ENCODE results near the gene IPPK. TPM values are rescaled to one million over a fixed set of nuclear protein-coding genes. Genes with fewer than 3 reads are reported as not detected.

The IPPK gene
- total RNA-seq, 4 donors from 2014 or later: 6.3 to 15.7 (median 10.1) TPM

DNA sequence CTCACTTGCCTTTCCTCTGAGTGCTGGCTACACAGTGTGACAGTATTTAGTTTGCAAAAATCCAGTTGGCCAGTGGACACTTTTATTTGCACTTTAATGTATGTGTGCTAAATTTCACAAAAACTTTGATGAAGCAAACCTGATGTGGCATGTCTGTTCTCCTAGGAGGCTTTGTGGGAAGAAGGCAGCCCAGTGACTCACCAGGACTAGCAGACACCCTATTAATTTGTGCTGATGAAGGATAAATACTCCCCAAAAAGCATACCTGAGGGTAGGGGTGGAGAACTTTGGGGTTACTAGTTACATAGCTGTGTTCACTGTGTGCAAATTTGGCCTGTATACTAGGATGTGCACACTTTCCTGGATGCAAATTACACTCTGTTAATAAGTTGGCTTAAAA is 39.3 kb upstream of the IPPK start:
- no peak for DNase-seq
- no peak for TF ChIP-seq POLR2A (IDR thresholded peaks at IDR 0.05)
- TF ChIP-seq, protein P1, sequence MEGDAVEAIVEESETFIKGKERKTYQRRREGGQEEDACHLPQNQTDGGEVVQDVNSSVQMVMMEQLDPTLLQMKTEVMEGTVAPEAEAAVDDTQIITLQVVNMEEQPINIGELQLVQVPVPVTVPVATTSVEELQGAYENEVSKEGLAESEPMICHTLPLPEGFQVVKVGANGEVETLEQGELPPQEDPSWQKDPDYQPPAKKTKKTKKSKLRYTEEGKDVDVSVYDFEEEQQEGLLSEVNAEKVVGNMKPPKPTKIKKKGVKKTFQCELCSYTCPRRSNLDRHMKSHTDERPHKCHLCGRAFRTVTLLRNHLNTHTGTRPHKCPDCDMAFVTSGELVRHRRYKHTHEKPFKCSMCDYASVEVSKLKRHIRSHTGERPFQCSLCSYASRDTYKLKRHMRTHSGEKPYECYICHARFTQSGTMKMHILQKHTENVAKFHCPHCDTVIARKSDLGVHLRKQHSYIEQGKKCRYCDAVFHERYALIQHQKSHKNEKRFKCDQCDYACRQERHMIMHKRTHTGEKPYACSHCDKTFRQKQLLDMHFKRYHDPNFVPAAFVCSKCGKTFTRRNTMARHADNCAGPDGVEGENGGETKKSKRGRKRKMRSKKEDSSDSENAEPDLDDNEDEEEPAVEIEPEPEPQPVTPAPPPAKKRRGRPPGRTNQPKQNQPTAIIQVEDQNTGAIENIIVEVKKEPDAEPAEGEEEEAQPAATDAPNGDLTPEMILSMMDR (IDR thresholded peaks at IDR 0.05): no peak
- Histone ChIP-seq H3K9me3 (no peaks in the 10 kb centered on the region), H3K4me3 (no peak overlapping the region), H3K27ac (no peak overlapping the region), H3K4me1 (peaks cover 0 to 8% (median 0%) of the 10 kb centered on the region in 4 donors), H3K27me3 (no peaks in the 10 kb centered on the region), H3K36me3 (peaks cover 0 to 22% (median 0%) of the 10 kb centered on the region in 3 donors)

DNA sequence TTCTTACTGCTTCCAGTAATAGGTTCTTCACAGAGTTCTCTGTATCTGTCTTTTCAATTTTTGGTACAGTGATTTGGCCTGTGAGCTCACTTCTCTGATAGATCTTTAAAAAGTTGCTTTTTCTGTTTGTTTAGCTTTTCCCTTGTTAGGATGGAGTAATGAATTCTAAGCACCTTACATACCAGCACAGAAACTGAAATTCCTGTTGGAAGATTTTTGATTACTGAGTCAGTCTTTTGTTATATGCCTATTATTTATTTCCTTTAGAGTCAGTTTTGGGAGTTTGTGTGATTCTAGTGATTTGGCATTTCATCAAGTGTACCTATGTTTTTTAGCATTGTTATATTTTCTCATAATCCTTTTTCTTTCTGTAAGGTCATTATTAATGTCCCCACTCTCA is 37.6 kb upstream of the IPPK start:
- no peaks in the 10 kb centered on the region for H3K27me3 ChIP-seq
- peaks cover 0 to 6% (median 0%) of the 10 kb centered on the region in 3 donors for H3K36me3 ChIP-seq
- H3K9me3 ChIP-seq: no peaks in the 10 kb centered on the region
- H3K4me3 ChIP-seq: no peak overlapping the region
- no peak overlapping the region for H3K27ac ChIP-seq
- DNase-seq: no peak
- peaks cover 0 to 8% (median 0%) of the 10 kb centered on the region in 4 donors for H3K4me1 ChIP-seq
- TF ChIP-seq POLR2A (IDR thresholded peaks at IDR 0.05): no peak
- TF ChIP-seq, protein P1 (IDR thresholded peaks at IDR 0.05): no peak

DNA sequence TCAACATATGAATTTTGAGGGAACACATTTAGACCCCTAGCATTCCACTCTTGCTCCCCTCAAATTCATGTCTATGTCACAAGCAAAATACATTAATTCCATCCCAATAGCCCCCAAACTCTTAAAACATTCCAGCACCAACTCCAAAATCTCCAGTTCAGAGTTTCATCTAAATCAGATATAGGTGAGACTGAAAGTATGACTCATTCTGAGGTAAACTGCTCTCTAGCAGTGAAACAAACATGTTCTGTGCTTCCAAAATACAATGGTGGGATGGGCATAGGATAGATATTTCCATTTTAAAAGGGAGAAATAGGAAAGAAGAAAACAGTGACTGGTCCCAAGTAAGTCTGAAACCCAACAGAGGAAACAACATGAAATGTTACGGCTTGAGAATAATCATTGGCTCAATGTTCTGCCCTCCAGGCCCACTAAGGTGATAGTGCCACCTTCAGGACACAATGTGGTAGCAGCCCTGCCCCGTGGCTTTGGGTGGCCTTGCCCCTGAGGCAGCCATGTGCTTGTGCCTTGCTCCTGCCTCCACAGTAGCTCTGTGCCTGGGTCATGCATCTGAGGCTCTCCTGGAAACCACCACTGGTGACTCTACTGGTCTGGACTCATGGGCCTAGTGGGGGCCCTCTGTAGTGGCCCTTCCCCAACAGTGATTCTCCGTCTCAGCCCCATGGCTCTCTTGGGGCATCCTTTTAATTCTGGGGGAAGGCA is 36.4 kb upstream of the IPPK start:
- no peaks in the 10 kb centered on the region for H3K27me3 ChIP-seq
- no peak overlapping the region for H3K4me3 ChIP-seq
- no peaks in the 10 kb centered on the region for H3K4me1 ChIP-seq
- H3K27ac ChIP-seq: no peak overlapping the region
- no peaks in the 10 kb centered on the region for H3K9me3 ChIP-seq
- DNase-seq: no peak
- H3K36me3 ChIP-seq: peaks cover 0 to 6% (median 0%) of the 10 kb centered on the region in 3 donors
- TF ChIP-seq, protein P1 (IDR thresholded peaks at IDR 0.05): peak in 4 of 6 experiments; percentile 36 to 44 (median 42)
- TF ChIP-seq POLR2A (IDR thresholded peaks at IDR 0.05): no peak

DNA sequence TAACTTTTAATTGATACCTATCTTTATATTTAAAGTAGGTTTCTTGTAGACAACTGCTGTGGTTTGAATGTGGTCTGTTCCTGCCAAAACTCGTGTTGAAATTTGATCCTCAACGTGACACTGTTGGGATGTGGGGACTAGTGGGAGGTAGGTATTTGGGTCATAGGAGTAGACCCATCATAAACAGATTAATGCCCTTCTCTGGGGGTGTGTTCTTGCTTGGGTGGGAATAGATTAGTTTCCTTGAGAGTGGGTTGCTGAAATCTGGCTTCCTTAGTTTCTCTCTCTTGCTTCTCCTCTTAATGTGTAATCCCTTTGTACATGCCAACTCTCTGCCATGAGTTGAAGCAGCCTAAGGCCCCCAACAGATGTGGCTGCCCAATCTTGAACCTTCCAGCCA is 34.6 kb upstream of the IPPK start:
- TF ChIP-seq POLR2A (IDR thresholded peaks at IDR 0.05): no peak
- TF ChIP-seq, protein P1 (IDR thresholded peaks at IDR 0.05): no peak
- DNase-seq: no peak
- Histone ChIP-seq H3K27ac (no peak overlapping the region), H3K27me3 (no peaks in the 10 kb centered on the region), H3K36me3 (no peaks in the 10 kb centered on the region), H3K4me3 (no peak overlapping the region), H3K4me1 (no peaks in the 10 kb centered on the region), H3K9me3 (no peaks in the 10 kb centered on the region)

DNA sequence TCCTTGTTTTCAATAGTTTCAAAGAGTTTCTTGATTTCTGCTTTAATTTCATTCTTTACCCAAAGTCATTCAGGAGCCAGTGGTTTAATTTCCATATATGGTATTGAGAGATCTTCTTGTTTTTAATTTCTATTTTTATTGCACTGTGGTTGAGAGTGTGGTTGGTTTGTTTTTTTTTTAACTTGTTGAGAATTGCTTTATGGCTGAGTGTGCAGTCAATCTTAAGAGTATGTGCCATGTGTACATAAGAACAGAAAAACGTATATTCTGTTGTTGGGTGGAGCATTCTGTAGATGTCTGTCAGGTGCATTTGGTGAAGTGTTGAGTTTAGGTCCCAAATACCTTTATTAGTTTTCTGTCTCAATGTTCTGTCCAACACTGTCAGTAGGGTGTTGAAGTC is 26.7 kb upstream of the IPPK start:
- no peaks in the 10 kb centered on the region for H3K9me3 ChIP-seq

More for the DNA sequence above, 26.7 kb upstream of the IPPK start:
- Histone ChIP-seq H3K27me3 (no peaks in the 10 kb centered on the region), H3K4me3 (no peak overlapping the region), H3K27ac (no peak overlapping the region), H3K36me3 (no peaks in the 10 kb centered on the region), H3K4me1 (no peaks in the 10 kb centered on the region)
- TF ChIP-seq, protein P1 (IDR thresholded peaks at IDR 0.05): no peak
- no peak for TF ChIP-seq POLR2A (IDR thresholded peaks at IDR 0.05)
- no peak for DNase-seq

Data from Peyer's patch (tissue), 4 donors.